Measurements from ENCODE around the gene PKIG.
A peak's percentile ranks its signal among the peaks of the same experiment; 100 is the strongest.
"Not testable (repeated sequence)": the region's sequence is repeated elsewhere in the genome, so short reads cannot be mapped to it uniquely, and the experiment has no call there.

The PKIG gene

DNA sequence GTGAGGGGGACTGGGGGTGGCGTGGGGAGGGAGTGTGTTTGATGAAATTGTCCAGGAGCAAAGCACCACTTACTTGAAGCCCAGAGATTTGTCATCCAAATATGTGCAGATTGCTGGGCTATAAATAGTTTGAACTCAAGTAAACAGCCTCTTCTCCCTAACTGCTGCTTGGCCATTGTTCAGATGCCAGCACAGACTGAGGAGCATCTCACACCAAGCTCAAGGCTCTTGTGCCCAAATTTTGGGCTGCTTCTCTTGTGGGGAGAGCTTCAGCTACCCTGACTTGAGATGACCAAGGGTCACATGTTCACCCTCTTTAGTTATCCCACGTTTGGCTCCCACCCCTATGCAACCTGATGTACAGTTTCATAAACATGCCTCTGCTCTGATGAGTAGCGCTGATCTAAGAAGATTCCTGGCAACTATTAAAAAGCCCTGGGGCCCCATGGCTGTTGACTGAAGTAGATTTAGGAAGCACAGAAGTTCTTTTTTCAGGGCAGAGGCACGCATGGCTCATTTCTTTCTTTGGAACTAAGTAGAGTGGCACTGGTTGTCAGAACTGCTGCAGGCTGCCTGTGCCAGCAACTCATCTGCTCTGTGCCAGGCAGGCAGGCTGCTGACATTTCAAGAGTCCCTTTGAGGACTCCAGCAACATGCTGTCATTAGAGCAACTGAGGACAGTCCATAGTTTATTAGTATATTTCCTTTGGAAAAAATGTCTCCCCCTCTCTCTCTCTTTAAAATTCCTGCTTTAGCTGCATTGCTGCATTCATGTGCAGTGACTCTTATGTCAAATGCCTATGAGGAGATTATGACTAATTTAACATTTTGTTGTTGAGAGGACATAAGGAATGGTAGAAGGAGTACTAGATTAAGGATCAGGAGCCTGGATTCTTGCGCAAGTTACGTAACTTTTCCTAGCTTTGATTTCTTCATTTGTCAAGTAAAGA is 9.6 kb upstream of the PKIG start:
- DNase-seq, result no peak

DNA sequence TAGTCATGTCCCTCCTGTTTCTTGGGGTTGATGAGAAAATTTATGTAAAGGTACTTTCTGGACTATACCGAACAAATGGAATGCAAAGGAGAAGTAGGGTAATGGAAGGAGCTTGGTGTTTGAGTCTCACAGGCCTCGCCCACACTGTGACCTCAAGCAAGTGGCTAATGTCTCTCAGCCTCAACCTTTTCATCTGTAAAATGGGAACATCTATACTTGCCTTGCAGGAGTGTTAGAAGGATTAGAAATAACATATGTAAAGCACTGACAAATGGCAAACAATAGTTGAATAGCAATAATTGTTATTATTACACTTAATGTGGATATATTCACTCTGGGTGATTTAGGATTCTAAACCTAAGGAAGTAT is 8.9 kb upstream of the PKIG start:
- DNase-seq, result no peak

DNA sequence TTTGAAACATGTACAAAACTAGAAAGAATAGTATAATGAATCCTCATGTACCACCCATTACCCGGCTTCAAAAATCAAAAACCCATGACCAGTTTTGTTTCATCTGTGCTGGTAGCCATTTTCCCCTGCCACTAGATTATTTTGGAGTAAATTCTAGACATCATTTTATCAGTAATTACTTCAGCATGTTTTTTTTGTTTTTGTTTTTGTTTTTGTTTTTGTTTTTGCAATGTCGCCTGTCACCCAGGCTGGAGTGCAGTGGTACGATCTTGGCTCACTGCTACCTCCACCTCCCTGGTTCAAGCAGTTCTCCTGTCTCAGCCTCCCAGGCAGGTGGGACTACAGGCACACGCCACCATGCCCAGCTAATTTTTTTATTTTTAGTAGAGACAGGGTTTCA is 8.0 kb upstream of the PKIG start:
- DNase-seq, result no peak

DNA sequence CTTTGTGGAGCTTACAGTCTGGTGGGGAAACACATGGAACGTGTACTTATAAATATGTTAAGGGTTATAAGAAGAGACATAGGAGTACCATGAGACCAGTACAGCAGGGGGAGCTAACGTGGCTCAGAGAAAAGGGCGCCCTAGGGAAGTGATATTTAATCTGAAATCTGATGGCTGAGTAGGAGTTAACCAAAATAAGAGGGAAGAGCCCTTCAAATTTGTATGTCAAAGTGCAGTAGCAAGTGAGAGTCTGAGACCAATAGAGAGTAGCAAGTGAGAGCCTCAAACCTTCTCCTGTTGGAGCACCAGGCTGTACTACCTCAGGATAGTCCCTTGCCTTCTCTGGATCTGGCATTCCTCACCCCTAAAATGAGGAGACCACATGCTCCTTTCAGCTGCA is 6.1 kb upstream of the PKIG start:
- peak; percentile 12 for DNase-seq

DNA sequence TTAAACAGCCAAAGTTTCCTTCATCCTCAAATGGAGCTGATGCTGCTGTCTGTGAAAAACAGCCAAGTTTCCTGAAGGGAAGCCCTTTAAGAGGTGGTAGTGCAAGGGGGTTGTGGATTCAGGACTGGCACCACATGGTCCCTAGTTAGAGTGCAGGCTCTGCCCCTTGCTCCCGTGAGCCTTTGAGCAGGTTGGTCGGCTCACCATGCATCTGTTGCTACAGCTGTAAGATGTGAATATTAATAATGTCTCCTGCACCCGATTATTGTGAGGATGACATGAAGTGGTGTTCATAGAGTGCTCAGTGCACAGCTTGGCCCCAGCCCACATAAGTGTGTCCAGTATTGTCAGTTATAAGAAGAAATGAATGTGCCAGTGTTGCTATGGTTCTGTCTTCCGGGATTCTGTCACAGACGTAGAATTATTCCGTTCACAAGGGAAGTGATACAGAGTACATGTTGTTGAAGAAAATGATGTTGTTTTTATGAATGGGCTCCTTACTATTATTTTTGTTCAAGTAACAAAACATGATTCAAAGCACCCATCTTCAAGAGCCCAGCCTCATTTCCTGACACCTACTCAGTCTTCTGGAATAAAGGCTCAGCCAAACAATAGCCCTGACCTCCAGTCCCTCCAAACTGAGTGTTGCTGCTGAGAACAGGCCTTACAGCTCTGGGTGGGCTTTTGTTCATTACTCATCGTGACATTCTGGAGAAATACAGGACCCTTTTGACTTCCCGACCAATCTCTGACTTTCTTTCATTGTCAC is 2.9 kb upstream of the PKIG start:
- no peak for DNase-seq

DNA sequence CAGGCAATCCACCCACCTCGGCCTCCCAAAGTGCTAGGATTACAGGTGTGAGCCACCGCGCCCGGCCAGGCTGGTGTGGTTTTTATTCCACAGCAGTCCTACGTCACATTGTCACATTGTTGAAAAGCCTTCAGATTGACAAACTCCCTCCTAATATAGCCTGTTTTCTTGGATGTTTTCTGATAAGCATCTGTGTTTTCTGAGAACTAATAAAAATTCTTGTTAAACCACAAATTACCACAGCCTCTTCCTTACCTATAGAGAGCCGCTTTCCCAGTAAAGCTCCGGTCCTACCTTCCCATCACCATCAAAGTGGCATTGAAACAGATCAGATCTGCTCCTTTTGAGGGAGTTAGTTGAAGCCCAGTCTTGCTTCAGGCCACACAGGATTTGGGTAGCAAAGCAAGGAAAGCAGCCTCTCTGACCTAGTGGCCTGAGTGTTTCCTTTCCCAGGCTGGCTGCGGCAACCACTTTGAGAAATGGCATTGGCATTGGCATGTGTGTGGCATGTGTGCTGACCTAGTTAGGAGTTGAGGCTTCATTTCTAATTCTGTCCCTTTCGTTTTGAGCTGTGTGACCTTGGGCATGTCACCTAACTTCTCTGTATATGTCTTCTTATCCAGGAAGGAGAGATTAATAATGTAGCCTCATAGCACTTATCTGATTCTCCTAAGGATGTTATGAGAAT is 1.7 kb upstream of the PKIG start:
- DNase-seq, result no peak

DNA sequence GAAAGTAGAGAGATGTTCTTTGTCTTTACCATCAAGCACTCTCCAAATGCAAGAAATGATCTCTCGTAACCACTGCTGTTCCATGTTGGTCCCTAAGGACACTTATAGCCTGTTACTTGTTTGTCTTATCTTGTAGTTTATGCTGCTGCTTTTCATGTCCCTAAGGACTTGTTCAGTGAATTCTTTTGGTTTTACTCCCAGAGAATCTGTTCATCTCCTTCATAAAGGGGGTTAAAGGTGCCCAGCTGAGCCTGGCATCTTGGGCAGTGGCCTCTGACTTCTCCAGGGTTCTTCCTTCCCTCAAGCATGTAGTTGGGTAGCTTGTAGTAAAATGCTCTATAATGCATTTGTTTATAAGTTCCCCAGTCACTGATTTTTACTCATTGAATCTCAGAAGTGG is 864 bp upstream of the PKIG start:
- no peak for DNase-seq

DNA sequence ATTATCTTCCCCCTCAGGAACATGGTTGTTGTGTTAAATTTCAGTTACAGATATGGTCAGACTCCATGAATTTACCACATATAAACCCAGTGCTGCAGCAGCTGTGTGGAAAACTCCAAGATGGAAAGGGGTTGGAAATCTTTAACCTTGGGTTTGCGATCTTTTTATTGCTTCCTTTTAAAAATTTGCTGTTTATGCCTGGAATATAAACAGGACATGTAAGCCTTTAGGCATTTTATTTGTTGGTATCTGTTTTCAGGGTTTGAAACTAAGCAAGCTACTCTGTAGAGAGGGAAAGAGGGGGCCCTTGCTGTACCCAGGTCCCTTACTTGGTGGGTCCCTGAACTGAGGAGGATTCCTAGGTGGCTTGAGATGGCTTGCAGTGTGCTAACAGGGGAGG is 778 bp downstream of the PKIG start:
- no peak for DNase-seq

DNA sequence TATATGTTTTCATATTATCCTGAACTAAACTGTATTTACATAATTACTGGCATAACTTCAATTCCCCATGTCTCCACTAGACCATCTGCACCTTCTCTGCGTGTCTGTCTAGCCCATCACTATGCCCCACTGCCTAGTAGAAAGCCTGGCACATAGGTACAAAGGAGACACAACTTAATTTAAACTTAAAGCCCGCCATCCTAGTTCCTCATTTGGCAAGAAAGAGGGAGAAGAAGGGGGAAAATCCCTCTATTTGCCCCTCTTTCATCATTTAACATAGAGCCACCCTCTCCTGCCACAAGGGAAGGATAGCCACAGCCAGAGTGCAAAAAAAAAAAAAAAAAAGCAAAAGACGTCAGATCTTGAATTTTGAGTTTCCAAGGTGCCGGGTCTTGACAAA is 1.8 kb downstream of the PKIG start:
- no peak for DNase-seq

DNA sequence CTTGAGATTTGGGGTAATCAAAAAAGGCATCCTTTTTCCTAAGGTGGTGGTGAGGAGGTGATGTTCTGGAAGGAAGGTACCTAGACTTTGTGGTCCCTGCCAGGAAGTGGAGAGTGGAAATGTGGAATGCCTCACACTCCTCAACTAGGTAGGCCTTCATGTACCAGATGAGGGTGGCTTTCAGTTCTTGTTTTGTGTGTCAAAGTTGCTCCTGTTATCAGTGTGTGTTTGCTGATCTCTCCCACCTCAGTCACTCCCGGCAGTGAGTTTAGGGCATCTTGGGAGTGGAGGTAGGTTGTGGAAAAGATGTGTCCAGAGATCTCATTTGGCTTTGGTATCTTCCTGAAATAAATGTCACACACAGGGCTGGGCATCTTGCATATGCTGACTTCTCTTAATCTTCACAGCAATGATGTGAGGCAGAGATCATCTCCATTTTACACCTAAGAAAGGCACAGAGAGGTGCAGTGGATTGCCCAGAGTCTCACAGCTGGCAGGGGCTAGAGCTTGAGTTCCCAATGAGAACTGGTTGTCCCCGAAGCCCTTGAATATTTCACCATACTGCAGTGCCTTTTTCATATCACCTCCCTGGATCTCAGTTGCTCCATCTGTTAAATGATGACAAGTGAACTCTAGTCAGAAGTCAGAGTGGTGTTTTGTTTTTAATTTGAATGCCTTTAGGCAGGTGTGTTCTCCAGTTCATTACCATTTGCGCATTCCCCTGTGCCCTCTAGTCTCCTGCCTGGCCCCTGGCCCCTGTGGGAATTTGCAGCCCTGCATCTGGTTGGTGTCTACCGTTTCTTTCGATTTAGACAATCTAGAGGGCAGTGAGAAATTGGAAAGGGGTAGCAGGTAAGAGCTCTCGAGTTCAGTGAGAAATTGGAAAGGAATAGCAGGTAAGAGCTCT is 2.9 kb downstream of the PKIG start:
- DNase-seq, result no peak

DNA sequence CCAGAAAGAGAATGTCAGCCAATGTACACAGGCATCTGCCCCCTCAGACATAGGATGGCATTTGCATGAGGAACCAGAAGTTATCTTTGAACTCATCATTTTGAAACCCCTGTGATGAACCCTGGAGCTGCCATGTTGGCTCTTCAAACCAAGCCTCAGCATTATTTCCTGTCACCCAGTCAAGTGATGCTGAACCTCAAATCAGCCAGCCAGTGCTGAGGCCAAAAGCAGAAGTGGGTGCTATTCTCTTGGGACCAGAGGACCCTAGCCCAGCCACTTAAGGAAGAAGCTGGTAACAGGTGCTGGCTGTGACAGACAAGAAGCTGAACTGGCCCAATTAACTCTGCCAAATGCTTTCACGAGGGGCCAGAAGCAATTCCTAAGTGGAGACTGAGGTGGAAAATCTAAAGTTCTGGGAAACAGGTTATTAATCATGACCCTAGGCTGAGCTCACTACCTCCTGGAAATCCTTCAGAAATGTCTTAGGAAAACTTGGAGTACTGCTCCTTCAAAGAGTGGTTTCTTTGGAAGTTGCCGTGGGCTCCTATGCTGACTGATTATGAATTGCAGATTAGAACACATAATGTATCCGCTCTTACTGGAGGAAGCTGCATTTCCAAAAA is 4.0 kb downstream of the PKIG start:
- DNase-seq, result peak; percentile 28

DNA sequence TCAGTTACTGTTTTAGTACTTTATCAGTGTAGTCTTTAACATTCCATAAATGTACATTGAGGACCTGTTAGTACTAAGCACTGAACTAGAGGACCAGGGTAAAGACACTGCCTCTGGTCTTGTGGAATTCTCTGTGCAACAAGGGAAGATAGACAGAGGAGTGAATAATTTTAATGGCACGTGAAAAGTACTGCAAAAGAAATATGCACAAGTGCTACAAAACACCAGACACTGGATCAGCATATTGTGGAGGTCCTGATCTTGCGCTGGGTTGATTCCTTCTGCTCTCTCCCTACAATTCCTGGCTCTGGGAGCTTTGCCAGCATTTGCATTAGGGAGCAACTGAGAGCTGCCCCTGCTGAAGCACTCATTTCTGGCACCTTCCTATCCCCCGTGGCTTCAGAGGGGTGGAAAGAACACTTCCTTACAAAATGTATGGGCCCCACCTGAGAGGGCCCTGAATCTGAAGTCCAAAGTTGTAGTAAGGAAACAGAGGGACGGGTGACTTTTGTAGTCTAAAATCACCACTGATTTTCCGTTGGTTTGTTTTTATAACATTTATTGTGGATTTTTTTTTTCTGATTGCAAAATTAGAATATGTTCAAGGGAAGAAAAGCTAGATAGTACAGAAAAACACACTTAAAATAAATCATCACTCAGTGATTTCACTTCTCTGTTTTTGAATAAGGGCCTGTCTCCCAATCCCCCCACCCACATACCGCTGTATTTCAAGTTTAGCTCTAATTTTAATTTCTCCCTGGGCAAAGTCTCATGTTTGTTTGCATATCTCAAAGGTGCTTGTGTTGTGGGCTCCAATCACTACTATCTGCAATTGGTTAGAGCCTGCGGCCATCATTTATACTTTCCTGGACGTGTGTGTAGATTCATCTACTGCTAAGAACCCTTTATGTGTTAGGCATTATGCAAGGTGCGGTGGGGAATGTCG is 4.9 kb downstream of the PKIG start:
- peak; percentile 83 for DNase-seq

DNA sequence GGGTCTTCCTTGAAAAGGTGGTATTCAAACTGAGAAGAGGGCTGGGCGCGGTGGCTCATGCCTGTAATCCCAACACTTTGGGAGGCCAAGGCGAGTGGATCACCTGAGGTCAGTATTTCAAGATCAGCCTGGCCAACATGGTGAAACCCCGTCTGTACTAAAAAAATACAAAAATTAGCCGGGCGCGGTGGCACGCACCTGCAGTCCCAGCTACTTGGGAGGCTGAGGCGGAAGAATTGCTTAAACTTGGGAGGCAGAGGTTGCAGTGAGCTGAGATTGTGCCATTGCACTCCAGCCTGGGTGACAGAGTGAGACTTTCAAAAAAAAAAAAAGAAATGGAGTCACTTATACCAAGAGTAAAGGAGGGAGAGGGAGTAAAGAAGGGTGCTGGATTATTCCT is 5.9 kb downstream of the PKIG start:
- not testable (repeated sequence) for DNase-seq

DNA sequence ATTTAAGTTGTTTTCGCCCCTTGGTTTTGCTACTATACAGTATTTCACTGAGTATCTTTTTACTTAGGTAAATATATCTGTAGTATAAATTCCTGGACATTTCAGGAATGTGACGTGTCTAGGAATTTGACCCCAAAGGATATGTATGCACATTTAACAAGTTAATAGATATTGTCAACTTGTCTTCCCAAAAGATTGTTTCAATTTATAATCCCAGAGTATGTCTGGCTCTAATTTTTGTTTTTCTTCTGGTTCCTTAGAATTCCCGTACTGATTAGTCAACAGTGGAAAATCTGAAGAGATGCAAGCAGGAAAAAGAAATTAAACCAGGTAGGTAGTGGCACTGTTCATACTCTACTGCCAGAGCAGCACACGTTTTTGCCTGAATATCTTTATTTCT is 7.2 kb downstream of the PKIG start:
- no peak for DNase-seq

DNA sequence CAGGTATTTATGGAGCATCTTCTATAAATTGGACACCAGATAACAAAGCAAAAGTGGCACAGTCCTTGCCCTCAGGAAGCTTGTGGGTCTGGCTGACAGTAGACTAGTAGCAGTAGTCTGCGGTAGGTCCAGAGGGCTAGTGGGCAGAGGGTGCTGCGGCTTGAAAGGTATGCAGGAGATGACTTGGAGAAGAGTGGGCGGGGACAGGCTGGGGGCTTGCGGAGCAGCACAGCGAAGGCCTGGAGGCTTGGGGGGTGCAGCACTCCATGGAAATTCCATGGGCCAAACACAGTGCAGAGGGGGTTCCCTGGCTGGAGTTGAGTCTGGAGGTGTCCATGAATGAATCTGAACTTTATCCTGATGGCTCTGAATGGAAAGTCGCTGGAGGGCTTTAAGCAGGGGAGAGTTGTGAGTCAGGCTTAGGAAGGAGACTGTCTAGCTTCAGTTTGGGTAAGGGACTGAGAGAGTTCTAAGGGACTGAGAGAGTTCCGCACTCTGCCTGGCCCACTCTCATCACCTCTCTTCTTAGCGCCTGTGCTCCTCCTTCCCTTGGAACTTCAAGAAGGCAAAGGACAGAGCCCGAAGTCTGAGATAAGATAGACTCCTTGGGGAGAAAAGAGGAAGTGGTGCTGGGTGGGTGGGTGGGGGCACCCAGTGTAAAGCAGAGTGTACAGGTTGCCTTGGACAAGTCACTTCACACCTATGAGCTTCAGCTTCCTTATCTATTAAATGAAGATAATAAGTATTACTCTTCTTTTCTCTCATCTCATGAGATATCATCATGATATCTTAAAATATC is 8.8 kb downstream of the PKIG start:
- DNase-seq, result no peak

DNA sequence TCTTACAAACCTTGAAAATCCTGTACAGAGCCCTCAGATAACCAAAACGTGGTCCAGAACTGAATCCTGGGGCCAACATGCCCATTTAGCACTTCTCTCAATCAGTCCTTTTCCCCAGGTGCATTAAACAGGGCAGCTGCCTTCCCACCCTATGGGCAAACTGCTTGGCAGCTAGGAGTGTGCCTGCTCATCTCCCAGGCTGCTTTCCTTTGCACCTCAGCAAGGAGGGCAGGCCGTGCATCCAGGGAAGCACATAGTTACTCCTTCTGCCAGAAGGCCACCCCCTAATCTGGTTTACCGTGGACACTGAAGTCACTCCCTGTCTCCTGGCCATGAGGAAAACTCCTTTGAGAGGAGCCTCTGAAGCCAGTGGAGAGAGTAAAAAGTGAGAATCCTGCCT is 10.0 kb downstream of the PKIG start:
- DNase-seq, result no peak

DNA sequence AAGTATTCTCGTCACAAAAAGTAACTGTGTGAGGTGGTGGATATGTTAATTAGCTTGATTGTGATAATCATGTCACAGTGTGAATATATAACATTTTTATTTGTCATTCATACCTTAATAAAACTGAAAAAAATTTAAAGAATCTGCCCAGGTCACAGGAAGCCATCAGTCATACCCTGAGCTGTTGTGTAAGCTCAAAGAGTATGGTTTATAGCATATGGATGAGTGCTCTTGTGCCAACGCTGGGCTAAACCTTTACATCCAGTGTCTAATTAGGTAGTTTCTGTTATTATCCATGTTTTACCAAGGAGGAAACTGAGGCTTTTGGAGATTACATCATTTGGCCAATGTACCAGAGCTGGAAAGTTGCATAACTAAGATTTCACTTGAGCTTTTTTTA is 11.4 kb downstream of the PKIG start:
- DNase-seq, result no peak

DNA sequence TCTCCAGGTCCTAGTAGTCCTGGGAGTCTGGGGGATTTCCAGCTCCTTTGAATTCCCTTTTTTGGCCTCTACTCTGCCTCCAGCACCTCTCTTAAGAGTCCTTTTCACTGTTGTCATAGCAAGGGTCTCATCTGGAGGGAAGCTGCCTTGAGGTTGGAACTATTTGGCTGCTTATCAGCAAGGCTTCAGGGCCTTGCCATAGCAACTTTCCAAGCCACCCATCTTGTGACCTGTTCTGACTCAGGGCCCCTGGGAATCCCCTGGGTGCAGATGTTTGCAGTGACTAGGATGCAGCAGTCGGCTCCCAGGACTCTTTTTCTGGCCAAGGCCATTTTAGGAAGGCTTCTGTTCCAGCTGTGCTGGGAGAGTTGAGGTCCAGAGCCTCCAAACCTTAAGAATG is 12.4 kb downstream of the PKIG start:
- no peak for DNase-seq

DNA sequence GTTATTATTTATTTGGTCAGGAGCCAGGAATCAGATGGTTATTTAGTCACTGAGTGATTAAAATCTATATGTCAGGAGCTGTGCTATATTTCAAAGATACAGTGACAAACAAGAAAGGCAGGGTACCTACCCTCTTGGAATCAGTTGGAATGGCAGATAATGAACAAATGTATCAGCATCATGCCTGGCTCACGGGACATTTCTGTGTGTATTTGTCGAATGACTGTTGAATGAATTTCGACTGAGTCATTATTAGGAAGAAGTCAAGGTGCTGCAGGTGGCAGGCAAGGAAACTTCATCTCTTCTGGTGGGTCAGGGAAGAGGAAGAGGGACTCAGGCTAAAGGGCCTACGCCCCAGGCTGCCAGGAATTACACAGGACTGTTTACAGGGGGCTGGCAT is 13.6 kb downstream of the PKIG start:
- DNase-seq, result no peak

DNA sequence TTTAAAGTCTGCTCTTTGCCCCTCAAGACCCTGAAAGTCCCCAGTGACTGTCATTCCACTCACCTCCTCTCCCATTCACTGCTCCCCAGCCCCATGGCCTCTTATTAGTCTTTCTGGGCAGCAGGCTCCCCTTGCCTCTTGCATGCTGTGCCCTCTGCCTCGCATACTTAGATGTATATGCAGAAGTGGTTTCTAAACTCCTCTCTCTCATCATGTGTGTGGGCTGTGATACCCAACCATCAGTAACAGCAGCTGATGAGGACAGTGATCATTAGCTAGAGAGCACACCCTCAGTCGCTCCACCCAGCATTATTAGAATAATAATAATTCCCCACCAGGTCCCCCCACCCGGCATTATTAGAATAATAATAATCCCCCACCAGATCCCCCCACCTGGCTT is 14.5 kb downstream of the PKIG start:
- no peak for DNase-seq
